GM10847 (cell line): ENCODE data around the gene CREBRF.

ENCODE experiments used
- POLR2A ChIP-seq: IDR thresholded peaks from 2 replicates; pipeline ENCODE4 v1.6.1; 2011; ENCODE audit not compliant: insufficient read length; ENCODE audit errors: extremely low read depth

The CREBRF gene

GRCh38 chr5:173055983-173056782 is at the start of gene CREBRF:
TSS of gene CREBRF (plus strand) at chr5:173056352. CDS start at chr5:173080776, 24,424 bp downstream.
- TF ChIP-seq POLR2A = peak; percentile 55

DNA sequence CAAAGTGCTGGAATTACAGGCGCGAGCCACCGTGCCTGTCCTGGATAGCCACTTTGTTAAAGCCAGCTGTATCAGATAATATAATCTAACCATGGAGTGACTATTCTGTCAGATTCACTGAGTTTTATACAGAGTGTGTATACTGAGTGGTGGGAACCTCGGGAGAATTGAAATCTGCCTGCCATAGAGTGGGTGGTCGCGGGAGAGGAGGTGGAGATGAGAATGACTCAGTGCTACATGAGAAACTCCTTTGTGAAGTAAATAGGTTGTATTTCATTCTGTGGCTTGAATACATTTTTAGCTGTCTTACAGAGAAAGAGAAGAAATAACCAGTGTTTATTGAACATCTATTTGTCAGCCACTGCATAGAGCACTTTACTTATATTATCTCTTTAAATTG is 46.1 kb upstream of the CREBRF start:
- TF ChIP-seq POLR2A = no peak

DNA sequence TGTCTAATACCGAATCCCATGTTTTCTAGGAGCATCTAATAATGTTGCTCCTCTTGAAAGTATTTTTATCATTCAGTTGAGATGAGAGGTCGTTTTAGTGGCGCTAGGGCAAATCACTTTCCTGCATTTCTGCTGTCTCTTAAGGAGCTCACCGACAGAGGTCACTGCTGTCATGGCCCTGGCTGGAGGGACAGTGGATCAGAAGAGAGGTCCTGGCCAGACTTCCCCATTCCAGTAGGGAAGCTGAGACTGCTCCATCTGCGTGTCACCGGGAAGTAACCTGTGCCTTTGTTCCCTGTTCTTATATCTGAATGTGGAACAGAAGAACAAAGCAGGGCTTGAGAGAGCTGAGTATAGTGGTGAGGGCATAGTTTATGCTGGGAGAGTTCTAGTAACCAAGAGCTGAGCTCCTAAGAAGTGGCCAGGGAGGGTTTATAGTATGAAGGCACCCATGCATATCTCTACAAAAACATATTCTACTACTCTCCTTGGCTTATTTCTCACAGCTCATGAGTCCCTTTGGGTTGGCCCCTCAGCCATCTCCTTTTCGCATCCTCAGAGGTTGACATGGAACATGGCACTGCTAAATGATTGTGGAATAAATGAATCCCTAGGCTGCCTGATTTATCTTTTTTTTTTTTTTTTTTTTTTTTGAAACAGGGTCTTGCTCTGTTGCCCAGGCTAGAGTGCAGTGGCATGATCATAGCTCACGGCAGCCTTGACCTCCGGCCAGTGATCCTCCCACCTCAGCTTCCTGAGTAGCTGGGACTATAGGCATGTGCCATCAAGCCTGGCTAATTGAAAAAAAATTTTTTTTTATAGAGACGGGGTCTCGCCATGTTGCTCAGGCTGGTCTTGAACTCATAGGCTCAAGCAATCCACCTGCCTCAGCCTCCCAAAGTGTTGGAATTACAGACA is 45.3 kb upstream of the CREBRF start:
- TF ChIP-seq POLR2A = no peak

- no peak for TF ChIP-seq POLR2A
Measured at GRCh38 chr5:173011566-173011965, 44.6 kb upstream of the CREBRF start.

- TF ChIP-seq POLR2A = no peak
Measured at GRCh38 chr5:173012882-173013281, 43.3 kb upstream of the CREBRF start.

DNA sequence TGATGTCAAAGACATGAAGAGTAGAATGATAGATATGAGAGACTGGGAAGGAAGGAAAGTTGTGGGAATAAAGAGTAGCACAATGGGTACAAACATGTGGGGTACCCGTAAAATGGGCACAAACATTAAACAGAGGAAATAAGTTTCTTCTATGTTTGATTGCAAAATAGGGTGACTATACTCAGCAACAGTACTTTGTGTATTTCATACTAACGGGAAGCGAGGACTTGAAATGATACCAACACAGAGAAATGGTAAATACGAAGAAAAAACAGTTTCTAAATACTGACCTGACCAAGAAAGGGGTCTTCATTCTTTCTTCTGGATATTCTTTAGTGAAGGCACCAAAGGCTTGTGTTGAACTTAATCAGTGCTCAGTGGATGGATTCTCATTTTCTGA is 41.5 kb upstream of the CREBRF start:
- no peak for TF ChIP-seq POLR2A

DNA sequence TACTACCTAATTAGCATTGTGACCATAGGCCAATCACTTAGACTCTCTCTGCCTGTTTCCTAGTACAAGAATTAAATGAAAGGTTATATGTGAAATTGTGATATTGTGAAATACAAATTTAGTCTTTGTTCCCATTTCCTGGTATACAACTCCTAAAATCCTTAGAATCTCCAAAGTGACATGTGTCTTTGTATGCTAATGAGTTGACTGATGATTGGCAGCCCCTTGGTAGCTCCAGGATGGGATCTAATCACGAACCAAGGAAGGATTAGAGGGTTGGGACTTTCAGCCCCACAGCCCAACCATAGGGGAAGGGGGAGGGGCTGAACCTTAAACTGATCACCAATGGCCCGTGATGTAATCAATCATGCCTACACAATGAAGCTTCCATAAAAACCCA is 41.0 kb upstream of the CREBRF start:
- no peak for TF ChIP-seq POLR2A

DNA sequence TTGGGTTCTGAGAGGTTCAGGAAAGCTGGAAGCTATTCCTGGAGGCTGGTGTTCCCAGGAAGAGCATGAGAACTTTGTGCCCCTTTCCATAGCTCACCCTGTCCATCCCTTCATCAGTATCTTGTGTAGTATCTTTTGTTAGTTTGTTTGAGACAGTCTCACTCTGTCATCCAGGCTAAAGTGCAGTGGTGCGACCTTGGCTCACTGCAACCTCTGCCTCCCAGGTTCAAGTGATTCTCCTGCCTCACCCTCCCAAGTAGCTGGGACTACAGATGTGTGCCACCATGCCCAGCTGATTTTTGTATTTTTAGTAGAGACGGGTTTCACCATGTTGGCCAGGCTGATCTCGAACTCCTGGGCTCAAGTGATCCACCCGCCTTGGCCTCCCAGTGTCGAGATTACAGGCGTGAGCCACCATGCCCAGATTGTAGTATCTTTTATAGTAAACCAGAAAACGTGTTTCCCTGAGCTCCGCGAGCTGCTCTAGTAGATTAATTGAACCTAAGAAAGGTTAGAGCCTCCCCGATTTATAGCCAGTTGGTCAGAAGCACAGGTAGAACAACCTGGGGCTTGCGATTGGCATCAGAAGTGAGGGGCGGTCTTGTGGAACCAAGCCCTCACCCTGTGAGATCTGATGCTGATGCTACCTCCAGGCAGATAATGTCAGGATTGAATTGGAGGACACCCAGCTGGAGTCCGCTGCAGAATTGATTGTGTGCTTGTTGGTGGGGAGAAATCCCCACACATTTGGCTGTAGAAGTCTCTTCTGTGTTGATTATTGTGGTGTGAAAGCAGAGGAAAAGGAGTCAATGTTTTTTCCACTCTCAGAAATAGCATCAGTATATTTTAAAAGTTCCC is 40.3 kb upstream of the CREBRF start:
- no peak for TF ChIP-seq POLR2A

DNA sequence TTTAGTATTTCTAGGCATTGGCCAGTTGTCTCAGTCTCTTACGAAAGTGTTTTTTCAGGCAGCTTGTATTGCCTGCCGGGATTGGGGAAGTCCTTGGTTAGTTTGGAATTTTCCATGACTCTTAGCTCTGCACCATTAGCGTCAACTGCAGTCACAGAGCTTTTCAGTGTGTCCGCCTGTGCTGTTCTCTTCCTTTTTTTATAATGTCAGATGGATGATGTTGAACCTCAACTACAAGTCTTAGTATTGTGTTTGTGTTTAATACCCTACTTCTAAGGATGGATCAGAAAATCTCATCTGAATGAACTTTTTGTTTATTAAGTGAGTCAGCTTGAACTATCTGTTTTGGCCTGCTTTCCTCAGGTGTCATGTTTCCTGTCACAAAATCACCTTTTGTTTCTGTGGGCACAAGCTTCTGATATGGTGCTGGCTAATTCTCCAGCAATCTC is 39.5 kb upstream of the CREBRF start:
- no peak for TF ChIP-seq POLR2A

DNA sequence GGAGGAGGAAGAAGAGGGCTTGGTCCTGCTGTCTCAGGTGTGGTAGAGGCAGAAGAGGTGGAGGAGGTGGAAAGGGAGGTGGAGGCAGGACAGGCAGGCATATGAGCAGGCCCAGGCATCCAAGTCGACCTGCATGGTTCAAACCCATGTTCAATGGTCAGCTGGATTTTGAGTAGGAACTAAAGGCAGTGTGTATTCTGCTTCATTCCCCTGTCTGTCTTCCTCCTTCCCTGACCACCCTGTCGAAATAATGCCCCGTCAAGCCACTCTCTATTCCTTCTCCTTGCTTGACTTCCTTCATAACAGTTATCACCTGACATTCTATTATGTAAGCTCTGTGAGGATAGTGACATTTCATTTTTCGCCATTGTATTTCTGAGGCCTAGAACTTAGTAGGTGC is 37.8 kb upstream of the CREBRF start:
- no peak for TF ChIP-seq POLR2A

DNA sequence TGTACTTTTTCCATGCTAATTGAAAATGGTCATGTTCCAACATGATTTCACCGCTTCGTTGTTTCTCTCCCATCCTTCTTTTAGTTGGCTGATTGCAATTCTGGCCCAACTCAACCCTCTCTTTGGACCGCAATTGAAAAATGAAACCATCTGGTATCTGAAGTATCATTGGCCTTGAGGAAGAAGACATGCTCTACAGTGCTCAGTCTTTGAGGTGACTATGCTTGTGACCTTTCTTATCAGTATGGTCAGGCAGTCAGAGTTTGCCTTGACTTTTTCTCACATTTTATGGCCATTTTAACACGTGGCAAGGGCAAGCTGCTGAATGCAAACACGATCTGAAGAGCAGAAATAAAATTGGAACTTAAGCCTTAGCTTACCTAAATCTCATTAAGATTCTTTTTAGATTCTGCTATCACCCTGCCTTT is 36.0 kb upstream of the CREBRF start:
- TF ChIP-seq POLR2A = no peak

- TF ChIP-seq POLR2A = no peak
Measured at GRCh38 chr5:173020643-173021042, 35.5 kb upstream of the CREBRF start.

DNA sequence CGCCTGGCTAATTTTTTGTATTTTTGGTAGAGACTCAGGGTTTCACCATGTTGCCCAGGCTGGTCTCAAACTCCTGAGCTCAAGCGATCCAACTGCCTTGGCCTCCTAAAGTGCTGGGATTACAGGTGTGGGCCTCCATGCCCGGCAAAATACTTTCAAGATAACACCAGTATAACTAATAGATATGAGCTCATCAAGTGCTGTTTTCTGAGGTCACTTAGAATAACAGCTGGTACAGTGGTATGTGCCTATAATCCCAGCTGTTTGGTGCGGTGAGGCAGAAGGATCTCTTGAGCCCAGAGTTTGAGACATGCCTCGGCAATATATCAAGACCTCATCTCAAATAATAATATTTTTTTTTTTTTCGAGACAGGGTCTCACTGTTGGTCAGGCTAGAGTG is 30.5 kb upstream of the CREBRF start:
- no peak for TF ChIP-seq POLR2A

DNA sequence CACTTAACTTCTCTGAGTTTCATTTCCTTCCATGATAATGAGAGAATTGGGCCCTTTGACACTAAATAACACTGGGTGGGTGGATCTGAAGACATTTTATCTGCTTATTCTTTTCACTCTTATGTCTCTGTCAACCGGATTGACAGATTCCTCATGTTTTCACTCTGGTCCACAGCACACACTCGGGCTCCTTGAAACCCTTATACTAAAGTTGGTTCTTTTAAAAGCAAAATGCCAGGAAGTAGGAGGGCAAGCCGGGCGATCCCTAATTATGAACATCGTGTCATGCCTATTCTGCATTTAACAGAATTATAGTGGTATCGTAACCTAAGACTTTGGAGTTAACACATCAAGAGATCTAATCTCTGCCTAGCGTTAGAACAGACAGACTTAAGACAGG is 28.2 kb upstream of the CREBRF start:
- no peak for TF ChIP-seq POLR2A

GRCh38 chr5:173028811-173029327 is 27.3 kb upstream of the CREBRF start:
- no peak for TF ChIP-seq POLR2A
